ENCODE data around the gene CYP24A1.
A peak's percentile ranks its signal among the peaks of the same experiment; 100 is the strongest.

The CYP24A1 gene

GRCh38 chr20:54203281-54203680 lies 29.5 kb upstream of the CYP24A1 start:
- DNase-seq (ENCODE audit: low spot score), result no peak
- FAIRE-seq, result no peak

- no peak for FAIRE-seq
These were observed 27.6 kb upstream of the CYP24A1 start for GRCh38 chr20:54201268-54201846.

GRCh38 chr20:54200487-54201267 lies 26.9 kb upstream of the CYP24A1 start:
- DNase-seq (ENCODE audit: low spot score), result no peak
- no peak for FAIRE-seq

More at GRCh38 chr20:54201268-54201846, 27.6 kb upstream of the CYP24A1 start:
- no peak for DNase-seq (ENCODE audit: low spot score)

- DNase-seq (ENCODE audit: low spot score) (peak; percentile 49), FAIRE-seq (peak; percentile 66)
These were observed 26.0 kb upstream of the CYP24A1 start for GRCh38 chr20:54199721-54200176.

- FAIRE-seq, result no peak
These were observed 25.5 kb upstream of the CYP24A1 start for GRCh38 chr20:54199283-54199682.

GRCh38 chr20:54197621-54198604 lies 24.1 kb upstream of the CYP24A1 start:
- peak; percentile 53 for FAIRE-seq
- peak; percentile 66 for DNase-seq (ENCODE audit: low spot score)

More at GRCh38 chr20:54199283-54199682, 25.5 kb upstream of the CYP24A1 start:
- DNase-seq (ENCODE audit: low spot score), result no peak

- FAIRE-seq (peak; percentile 85), DNase-seq (ENCODE audit: low spot score) (peak; percentile 69)
These were observed 22.0 kb upstream of the CYP24A1 start for GRCh38 chr20:54195483-54196472.

GRCh38 chr20:54194724-54195438 lies 21.1 kb upstream of the CYP24A1 start:
- FAIRE-seq (peak; percentile 96), DNase-seq (ENCODE audit: low spot score) (peak; percentile 98)

GRCh38 chr20:54193817-54194216 lies 20.0 kb upstream of the CYP24A1 start:
- no peak for DNase-seq (ENCODE audit: low spot score)
- FAIRE-seq, result no peak

- DNase-seq (ENCODE audit: low spot score), result no peak
- FAIRE-seq, result no peak
These were observed 16.4 kb upstream of the CYP24A1 start for GRCh38 chr20:54190217-54190616.

- FAIRE-seq, result no peak
These were observed 15.8 kb upstream of the CYP24A1 start for GRCh38 chr20:54189630-54190029.

GRCh38 chr20:54188132-54188849 lies 14.5 kb upstream of the CYP24A1 start:
- no peak for DNase-seq (ENCODE audit: low spot score)
- FAIRE-seq, result no peak

More at GRCh38 chr20:54189630-54190029, 15.8 kb upstream of the CYP24A1 start:
- no peak for DNase-seq (ENCODE audit: low spot score)

- no peak for DNase-seq (ENCODE audit: low spot score)
- no peak for FAIRE-seq
These were observed 11.3 kb upstream of the CYP24A1 start for GRCh38 chr20:54184904-54185626.

GRCh38 chr20:54184071-54184470 lies 10.3 kb upstream of the CYP24A1 start:
- no peak for FAIRE-seq
- DNase-seq (ENCODE audit: low spot score), result no peak

GRCh38 chr20:54180931-54181330 lies 7.1 kb upstream of the CYP24A1 start:
- FAIRE-seq (no peak), DNase-seq (ENCODE audit: low spot score) (no peak)

- DNase-seq (ENCODE audit: low spot score) (no peak), FAIRE-seq (no peak)
These were observed 6.2 kb upstream of the CYP24A1 start for GRCh38 chr20:54179946-54180345.

- FAIRE-seq (no peak), DNase-seq (ENCODE audit: low spot score) (no peak)
These were observed 4.5 kb upstream of the CYP24A1 start for GRCh38 chr20:54178256-54178655.

GRCh38 chr20:54177378-54177777 lies 3.6 kb upstream of the CYP24A1 start:
- FAIRE-seq (no peak), DNase-seq (ENCODE audit: low spot score) (no peak)
